Ascending aorta (tissue), 2 donors: Measurements from ENCODE around the gene MAP4. TPM values are rescaled to one million over a fixed set of nuclear protein-coding genes. Genes with fewer than 3 reads are reported as not detected.

Source experiments
- DNase-seq, 2 donors: peaks; one replicate each; pipeline ENCODE4 v3.0.0-alpha.2; 2019; ENCODE audit warnings: low spot score in 2 of 2
- H3K27ac ChIP-seq, 2 donors: fragments of 200-600 bp; sonication (generic); one replicate each; pipeline ENCODE4 v1.5.1; 2016 to 2017; ENCODE audit warnings: mild to moderate bottlenecking in 1 of 2
- H3K27me3 ChIP-seq: fragments of 200-600 bp; sonication (generic); one replicate; pipeline ENCODE4 v1.5.1; 2017
- H3K36me3 ChIP-seq, 2 donors: fragments of 200-600 bp; sonication (generic); one replicate each; pipeline ENCODE4 v1.5.1; 2016
- H3K4me1 ChIP-seq, 2 donors: fragments of 200-600 bp; sonication (generic); one replicate each; pipeline ENCODE4 v1.5.1; 2016 to 2017; ENCODE audit warnings: mild to moderate bottlenecking in 1 of 2
- H3K4me3 ChIP-seq, 2 donors: fragments of 200-600 bp; sonication (generic); one replicate each; pipeline ENCODE4 v1.5.1; 2016 to 2017; ENCODE audit warnings: mild to moderate bottlenecking in 1 of 2
- H3K9me3 ChIP-seq, 2 donors: fragments of 200-600 bp; sonication (generic); one replicate each; pipeline ENCODE4 v1.5.1; 2016
- intact Hi-C: fragments of 100-400 bp; cut with DNase I; formaldehyde crosslinking; loops from one replicate; pipeline ENCODE4 v1.15.1; 2023
- total RNA-seq: library from RNA; depleted of rRNA; stranded (reverse); fragments of >200 nt; gene quantifications from one replicate; pipeline ENCODE4 v1.1.0, GENCODE V29; 2016
- TF ChIP-seq, protein P1 (sequence below), 3 experiments: fragments of 200-600 bp in 2 of 3; fragments of 450-650 bp in 1 of 3; sonication (generic) in 2 of 3; IDR thresholded peaks; one replicate each; pipeline ENCODE4 v1.5.1; 2016 to 2019; ENCODE audit warnings: antibody characterized with exemption in 3 of 3, mild to moderate bottlenecking in 1 of 3, moderate library complexity in 1 of 3

Gene MAP4
- total RNA-seq, 1 donor from 2014 or later = 140 TPM

GRCh38 chr3:47870156-47870555, 146.1 kb downstream of the MAP4 start:
- H3K4me3 ChIP-seq = no peak overlapping the region
- DNase-seq = no peak
- no peak overlapping the region for H3K27ac ChIP-seq
- H3K36me3 ChIP-seq = peaks cover 77 to 90% of the 10 kb centered on the region in 2 donors
- intact Hi-C loops = no loop called here
- TF ChIP-seq, protein P1, sequence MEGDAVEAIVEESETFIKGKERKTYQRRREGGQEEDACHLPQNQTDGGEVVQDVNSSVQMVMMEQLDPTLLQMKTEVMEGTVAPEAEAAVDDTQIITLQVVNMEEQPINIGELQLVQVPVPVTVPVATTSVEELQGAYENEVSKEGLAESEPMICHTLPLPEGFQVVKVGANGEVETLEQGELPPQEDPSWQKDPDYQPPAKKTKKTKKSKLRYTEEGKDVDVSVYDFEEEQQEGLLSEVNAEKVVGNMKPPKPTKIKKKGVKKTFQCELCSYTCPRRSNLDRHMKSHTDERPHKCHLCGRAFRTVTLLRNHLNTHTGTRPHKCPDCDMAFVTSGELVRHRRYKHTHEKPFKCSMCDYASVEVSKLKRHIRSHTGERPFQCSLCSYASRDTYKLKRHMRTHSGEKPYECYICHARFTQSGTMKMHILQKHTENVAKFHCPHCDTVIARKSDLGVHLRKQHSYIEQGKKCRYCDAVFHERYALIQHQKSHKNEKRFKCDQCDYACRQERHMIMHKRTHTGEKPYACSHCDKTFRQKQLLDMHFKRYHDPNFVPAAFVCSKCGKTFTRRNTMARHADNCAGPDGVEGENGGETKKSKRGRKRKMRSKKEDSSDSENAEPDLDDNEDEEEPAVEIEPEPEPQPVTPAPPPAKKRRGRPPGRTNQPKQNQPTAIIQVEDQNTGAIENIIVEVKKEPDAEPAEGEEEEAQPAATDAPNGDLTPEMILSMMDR (IDR thresholded peaks at IDR 0.05) = no peak
- no peaks in the 10 kb centered on the region for H3K27me3 ChIP-seq
- H3K4me1 ChIP-seq = peaks cover 0 to 12% of the 10 kb centered on the region in 2 donors
- H3K9me3 ChIP-seq = no peaks in the 10 kb centered on the region

- no peak for DNase-seq
- no peak overlapping the region for H3K27ac ChIP-seq
- H3K36me3 ChIP-seq = peaks cover 88 to 95% of the 10 kb centered on the region in 2 donors
- no peaks in the 10 kb centered on the region for H3K9me3 ChIP-seq
- TF ChIP-seq, protein P1 (IDR thresholded peaks at IDR 0.05) = no peak
- peaks cover 0 to 12% of the 10 kb centered on the region in 2 donors for H3K4me1 ChIP-seq
- H3K4me3 ChIP-seq = no peak overlapping the region
- no peaks in the 10 kb centered on the region for H3K27me3 ChIP-seq
- intact Hi-C loops = no loop called here
Measured at GRCh38 chr3:47868306-47868705, 147.9 kb downstream of the MAP4 start.

GRCh38 chr3:47867451-47868044, 148.7 kb downstream of the MAP4 start:
- no peaks in the 10 kb centered on the region for H3K27me3 ChIP-seq
- no peaks in the 10 kb centered on the region for H3K9me3 ChIP-seq
- H3K4me1 ChIP-seq = peaks cover 0 to 12% of the 10 kb centered on the region in 2 donors
- peak overlapping the region; percentile 28 to 60 for H3K27ac ChIP-seq
- H3K36me3 ChIP-seq = peaks cover 89 to 95% of the 10 kb centered on the region in 2 donors
- intact Hi-C loops = no loop called here
- H3K4me3 ChIP-seq = no peak overlapping the region
- DNase-seq = no peak
- TF ChIP-seq, protein P1 (IDR thresholded peaks at IDR 0.05) = no peak

DNA sequence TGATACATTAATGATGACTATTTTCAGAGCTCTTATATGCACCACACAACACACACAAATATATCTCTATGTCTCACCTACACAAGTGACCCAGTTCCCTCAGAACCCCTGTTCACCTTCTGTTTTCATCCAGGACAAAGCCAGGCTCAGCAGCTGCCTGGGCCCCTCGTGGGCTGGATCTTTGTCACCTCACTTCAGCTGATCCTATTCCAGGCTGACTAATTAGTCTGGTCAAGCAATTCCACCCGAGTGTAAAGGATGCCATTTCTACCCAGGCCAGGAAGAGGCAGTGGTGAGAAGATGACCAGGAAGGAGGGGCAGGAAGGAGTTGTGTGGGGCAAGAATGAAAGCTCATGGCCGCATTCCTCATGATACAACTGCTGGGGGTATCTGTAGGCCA, 151.0 kb downstream of the MAP4 start:
- intact Hi-C loops = no loop called here
- Histone ChIP-seq H3K4me1 (peaks cover 0 to 12% of the 10 kb centered on the region in 2 donors), H3K36me3 (peaks cover 78 to 82% of the 10 kb centered on the region in 2 donors)

GRCh38 chr3:47863391-47864128, 152.7 kb downstream of the MAP4 start:
- intact Hi-C loops = no loop called here
- Histone ChIP-seq H3K36me3 (peaks cover 77 to 79% of the 10 kb centered on the region in 2 donors), H3K27ac (no peak overlapping the region), H3K27me3 (no peaks in the 10 kb centered on the region), H3K4me3 (no peak overlapping the region), H3K4me1 (peaks cover 0 to 12% of the 10 kb centered on the region in 2 donors), H3K9me3 (no peaks in the 10 kb centered on the region)
- TF ChIP-seq, protein P1 (IDR thresholded peaks at IDR 0.05) = no peak
- no peak for DNase-seq

More for the DNA sequence above, 151.0 kb downstream of the MAP4 start:
- Histone ChIP-seq H3K9me3 (no peaks in the 10 kb centered on the region), H3K4me3 (no peak overlapping the region), H3K27ac (no peak overlapping the region), H3K27me3 (no peaks in the 10 kb centered on the region)
- no peak for DNase-seq
- TF ChIP-seq, protein P1 (IDR thresholded peaks at IDR 0.05) = no peak
